HG03175 (cell line): Measurements from ENCODE around the gene TMEM250.

Experiments
- ATAC-seq: cut with Tn5 transposase; IDR thresholded peaks from one replicate; pipeline ENCODE4 v1.9.1; 2021; ENCODE audit warnings: mild to moderate bottlenecking, moderate library complexity; ENCODE audit not compliant: unreplicated experiment

TMEM250 gene

GRCh38 chr9:136133191-136133958 is 14.7 kb upstream of the TMEM250 start:
- ATAC-seq: no peak

DNA sequence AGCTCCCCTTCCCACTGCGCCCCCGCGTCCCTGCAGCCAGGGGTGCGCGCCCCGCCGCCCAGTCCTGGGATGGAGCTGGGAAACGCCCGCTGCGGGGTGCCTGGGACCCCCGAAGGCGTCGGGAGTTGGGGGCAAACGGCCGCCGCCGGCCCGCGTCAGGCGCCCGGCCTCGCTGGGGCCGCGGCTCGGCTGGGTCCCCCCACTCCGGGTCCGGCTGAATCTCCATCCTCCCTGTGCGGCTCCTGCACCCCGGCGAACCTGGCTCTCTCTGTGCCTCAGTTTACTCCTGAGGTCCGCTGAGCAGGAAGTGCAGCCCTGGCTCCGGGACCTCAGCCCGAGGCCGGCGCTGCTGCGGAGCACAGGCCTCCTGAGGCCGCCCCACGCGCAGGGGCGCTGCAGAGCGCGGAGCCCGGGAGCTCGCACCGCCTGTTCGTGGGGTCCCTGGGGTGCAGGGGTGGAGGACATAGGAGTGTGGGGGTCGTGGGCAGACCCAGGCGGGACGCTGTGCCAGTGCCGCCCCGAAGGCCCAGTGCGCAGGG is 13.9 kb upstream of the TMEM250 start:
- no peak for ATAC-seq

- no peak for ATAC-seq
These were observed 13.2 kb upstream of the TMEM250 start for GRCh38 chr9:136131629-136132511.

DNA sequence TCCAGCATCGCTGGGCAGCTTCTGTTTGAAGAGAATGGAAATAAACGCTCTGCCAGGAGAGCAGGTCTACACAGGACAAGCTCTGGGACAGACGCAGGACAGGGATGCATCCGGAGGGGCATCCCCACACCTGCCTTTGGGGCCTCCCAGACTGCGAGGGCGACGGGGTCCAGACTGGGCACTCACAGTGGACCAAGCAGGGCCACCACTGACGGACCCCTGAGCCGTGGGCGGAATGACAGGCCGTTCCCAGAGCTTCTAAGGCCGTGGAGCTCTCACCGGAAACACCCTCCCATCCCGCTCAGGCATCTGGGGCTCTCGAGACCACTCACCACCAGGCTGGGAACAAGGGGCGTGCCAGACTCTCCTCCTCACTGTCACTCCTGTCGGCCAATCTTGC is 10.5 kb upstream of the TMEM250 start:
- no peak for ATAC-seq

DNA sequence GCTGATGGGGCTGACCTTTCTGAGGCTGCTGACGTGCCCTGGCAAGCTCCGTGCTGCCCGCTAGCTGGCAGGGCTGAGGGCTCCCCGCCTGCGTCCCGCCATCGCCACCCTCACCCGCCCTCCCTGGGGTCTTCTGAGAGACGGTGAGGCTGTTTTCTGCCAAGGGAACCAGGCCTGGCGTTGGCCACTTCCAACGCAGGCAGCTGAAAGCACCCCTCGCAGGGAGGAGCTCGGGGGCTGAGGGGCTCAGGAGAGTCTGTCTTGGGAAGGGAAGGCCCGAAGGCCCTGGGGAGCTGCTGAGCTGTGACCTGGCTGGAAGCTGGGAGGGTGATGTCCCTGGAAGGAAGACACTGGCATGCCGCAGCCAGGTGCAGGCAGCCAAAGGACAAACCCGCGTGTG is 9.8 kb upstream of the TMEM250 start:
- ATAC-seq: no peak

DNA sequence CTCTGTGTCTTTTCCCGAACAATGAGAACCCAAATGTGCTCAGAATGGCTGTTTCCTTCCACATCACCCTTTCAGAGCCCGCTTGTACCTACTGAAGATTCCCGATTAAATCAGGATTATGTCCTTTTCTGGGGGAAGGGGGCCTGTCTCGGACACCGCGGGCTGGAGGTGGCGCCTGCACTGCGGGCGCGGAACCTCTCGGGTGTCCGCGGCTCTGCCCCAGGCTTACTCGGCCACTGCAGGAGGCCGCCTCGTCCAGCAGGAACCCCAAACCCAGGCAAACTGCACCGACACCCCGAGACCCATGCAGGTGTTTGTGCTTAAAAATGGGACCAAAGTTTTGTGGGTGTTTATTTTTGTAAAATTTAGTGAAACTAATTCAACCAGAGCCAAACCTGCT is 8.6 kb upstream of the TMEM250 start:
- ATAC-seq: no peak

GRCh38 chr9:136124976-136125692 is 6.5 kb upstream of the TMEM250 start:
- no peak for ATAC-seq

- ATAC-seq: no peak
These were observed 4.0 kb upstream of the TMEM250 start for GRCh38 chr9:136122425-136123383.

GRCh38 chr9:136121801-136122200 is 3.1 kb upstream of the TMEM250 start:
- ATAC-seq: no peak

GRCh38 chr9:136120438-136120844 is 1.8 kb upstream of the TMEM250 start:
- ATAC-seq: no peak

- no peak for ATAC-seq
These were observed 1.3 kb upstream of the TMEM250 start for GRCh38 chr9:136119883-136120393.

- ATAC-seq: peak; percentile 1
These were observed 597 bp upstream of the TMEM250 start for GRCh38 chr9:136119061-136119882.

DNA sequence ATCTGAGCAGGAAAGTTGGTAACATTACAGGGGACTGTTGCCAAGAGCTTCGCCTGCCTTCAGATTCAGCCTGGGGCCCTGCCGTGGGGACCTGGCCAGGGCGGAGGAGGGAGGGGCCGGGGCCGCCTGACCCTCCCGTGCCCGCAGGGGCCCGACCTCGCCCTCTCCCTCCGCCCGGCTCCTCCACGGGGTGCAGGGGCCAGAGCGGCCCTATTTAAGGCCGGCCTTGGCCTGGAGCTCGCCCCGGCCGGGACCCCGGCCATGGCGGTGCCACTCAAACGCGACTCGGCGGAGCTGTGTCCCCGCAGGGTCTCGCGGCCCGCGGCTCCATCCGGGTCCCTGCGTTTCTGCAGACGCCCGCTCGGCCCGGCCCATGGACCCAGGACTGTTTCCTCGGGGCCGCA is 757 bp downstream of the TMEM250 start:
- peak; percentile 5 for ATAC-seq

DNA sequence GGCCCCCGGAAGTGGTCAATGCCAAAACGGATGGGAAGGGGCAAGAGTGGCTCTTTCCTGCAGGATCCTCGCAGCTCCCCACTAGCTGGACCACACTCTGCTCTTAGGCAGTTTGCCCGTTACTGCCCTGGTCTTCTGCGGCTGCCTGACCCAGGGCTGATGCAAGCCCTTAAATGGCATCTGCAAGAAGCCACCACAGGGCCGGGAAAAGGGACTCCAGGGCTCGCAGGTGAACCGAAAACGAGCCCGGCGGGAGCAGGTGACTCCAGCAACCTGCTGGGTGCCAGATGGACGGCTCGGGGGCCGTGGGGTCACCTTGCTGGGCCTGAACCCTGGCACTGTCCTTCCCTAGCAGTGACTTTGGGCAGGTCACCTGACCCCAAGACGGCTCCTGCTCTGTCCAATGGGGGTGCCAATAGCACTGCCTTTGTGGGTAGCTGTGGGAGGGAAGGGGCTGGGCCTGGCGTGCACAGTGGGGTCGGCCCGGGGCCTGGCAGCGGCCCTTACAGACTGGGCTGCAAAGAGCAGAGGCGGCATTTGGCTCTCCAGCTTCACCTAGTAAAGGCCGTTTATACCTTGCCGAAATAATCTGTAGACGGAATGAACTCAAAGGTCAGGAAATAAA is 1.3 kb downstream of the TMEM250 start:
- no peak for ATAC-seq

DNA sequence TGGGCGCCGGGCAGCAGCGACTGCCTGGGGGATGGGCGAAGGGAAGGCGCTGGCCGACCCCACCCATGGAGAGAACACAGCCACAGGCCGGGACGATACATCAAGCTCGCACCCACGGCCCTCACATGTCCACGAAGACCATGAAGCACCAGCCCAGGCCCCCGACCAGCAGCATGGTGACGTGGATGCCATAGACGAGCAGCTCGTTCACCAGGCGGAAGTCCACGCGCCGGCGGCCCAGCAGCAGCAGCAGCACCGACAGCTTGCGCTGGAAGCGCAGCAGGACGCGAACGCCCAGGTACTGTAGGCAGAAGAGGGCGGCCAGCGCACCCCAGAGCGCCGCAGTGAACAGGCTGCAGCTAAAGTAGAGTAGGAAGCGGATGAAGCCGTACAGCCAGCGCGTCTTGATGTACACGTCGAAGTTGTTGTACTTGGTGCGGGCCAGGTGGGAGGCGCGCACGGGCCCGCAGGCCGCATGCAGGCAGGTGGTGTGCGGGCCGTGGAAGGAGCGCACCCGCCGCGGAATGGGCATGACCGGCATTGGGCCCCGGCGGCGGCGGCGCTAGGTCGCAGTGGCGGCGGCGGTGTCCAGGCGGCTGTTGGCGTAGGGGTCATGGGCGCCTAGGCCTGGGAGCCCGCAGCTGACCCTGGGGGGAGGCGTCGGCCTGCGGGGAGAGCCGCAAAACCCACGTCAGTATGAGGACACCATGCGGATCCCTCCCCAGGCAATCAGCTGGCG is 2.1 kb downstream of the TMEM250 start:
- no peak for ATAC-seq

DNA sequence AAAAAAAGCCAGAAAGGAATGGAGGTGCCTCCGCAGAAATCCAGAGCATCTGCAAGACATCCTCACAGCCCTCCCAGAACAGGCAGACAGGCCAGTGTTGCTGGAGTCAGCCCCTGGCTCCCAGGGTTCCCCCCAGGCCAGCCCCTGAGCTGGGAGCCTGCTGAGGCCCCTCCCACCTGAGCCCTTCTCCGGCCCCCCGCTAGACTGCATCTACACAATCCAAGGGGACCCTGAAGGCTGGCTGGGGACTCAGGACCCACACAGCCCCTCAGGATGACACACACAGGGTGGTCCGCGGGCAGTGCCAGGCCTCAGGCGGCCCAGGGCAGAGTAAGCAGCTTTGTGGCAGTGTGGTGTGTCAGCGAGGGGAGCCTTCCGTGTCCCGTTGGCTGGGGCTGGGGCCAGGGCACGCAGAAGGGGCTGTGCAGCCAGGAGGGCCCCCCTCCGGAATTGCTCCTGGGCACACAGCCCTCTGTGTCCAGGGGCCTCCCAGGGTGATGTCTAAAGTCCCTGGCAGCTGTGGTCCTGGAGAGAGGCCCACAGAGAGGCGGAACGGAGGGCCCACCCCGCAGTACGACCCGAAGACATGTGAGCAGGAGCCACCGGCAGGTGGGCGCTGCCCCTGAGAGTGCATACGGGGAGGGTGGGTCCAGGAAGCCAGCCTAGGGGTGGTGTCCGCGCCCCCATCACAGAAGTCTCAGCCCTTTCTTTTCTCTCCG is 2.9 kb downstream of the TMEM250 start:
- no peak for ATAC-seq

DNA sequence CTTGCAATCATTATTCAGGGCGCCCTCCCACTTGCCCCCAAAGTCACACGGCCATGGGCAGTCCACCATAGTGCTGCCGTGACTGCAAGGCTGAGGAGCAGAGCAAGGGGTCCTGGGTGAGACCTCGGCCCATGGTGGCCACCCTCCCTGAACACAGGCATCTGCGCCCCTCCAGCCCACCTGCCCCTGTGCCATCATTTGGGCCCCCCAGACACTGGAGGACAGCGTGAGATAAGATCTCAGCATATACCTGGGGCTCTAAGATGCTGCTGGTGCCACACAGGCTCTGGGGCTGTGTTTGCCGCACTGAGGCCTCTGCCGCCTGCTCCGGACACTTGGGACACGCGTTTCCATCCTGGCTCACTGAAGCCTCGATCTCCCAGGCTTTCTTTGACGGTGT is 3.5 kb downstream of the TMEM250 start:
- no peak for ATAC-seq
